Stimulated activated CD8-positive, alpha-beta memory T cell treated with anti-CD3 and anti-CD28 coated beads, Interleukin-4, amount 100 ng/mL, for 24 hours (primary cell): Measurements from ENCODE around the gene CUEDC2.

ENCODE experiments used
- DNase-seq: peaks from one replicate; pipeline ENCODE4 v3.0.0-alpha.2; 2020; ENCODE audit warnings: low read depth

The CUEDC2 gene

GRCh38 chr10:102424916-102425315 is 7.5 kb downstream of the CUEDC2 start:
- no peak for DNase-seq

- no peak for DNase-seq
Measured at GRCh38 chr10:102424145-102424544, 8.2 kb downstream of the CUEDC2 start.

- DNase-seq: no peak
Measured at GRCh38 chr10:102423372-102423968, 8.9 kb downstream of the CUEDC2 start.

- DNase-seq: no peak
Measured at GRCh38 chr10:102422545-102423129, 9.7 kb downstream of the CUEDC2 start.

GRCh38 chr10:102421757-102422512 is 10.4 kb downstream of the CUEDC2 start:
- no peak for DNase-seq

GRCh38 chr10:102421507-102421756 is 10.9 kb downstream of the CUEDC2 start:
- no peak for DNase-seq

- peak; percentile 94 for DNase-seq
Measured at GRCh38 chr10:102420714-102421506, 11.5 kb downstream of the CUEDC2 start, which contains the start of gene FBXL15. FBXL15 (plus strand) TSS chr10:102420836; CDS start chr10:102421130, 294 bp downstream.

GRCh38 chr10:102420181-102420713 is 12.1 kb downstream of the CUEDC2 start:
- DNase-seq: no peak

GRCh38 chr10:102419269-102420180 is 12.8 kb downstream of the CUEDC2 start:
- DNase-seq: peak; percentile 56

GRCh38 chr10:102418622-102419268 is 13.6 kb downstream of the CUEDC2 start, which contains the start of gene PSD:
PSD (minus strand) TSS chr10:102418785; CDS start chr10:102417038, 1,747 bp downstream.
- no peak for DNase-seq

- DNase-seq: no peak
Measured at GRCh38 chr10:102416695-102417094, 15.7 kb downstream of the CUEDC2 start.

GRCh38 chr10:102416283-102416682 is 16.1 kb downstream of the CUEDC2 start:
- DNase-seq: no peak

GRCh38 chr10:102414749-102415148 is 17.6 kb downstream of the CUEDC2 start:
- no peak for DNase-seq

GRCh38 chr10:102413806-102414561 is 18.4 kb downstream of the CUEDC2 start:
- DNase-seq: no peak

- no peak for DNase-seq
Measured at GRCh38 chr10:102413053-102413705, 19.2 kb downstream of the CUEDC2 start.

GRCh38 chr10:102412293-102412692 is 20.1 kb downstream of the CUEDC2 start:
- no peak for DNase-seq

- no peak for DNase-seq
Measured at GRCh38 chr10:102411341-102412255, 20.8 kb downstream of the CUEDC2 start.

GRCh38 chr10:102410429-102411073 is 21.8 kb downstream of the CUEDC2 start:
- DNase-seq: peak; percentile 46
